Caco-2 (cell line): ENCODE results near the gene OTX2. TPM values are rescaled to one million over a fixed set of nuclear protein-coding genes. Genes with fewer than 3 reads are reported as not detected.

ENCODE experiments used
- BruUV-seq: library from RNA; stranded (reverse); fragments of 400-500 nt; replicated peaks from 2 replicates; lab custom pipeline; 2021; lab: Mats Ljungman, UMichigan
- CTCF ChIA-PET: fragments of 300-600 bp; sonication (Branson Sonifier 250); formaldehyde crosslinking; loops from one replicate; lab custom pipeline; 2022; ENCODE audit warnings: antibody characterized with exemption; lab: Charles Lee
- POLR2A ChIA-PET: fragments of 300-600 bp; sonication (Branson Sonifier 250); formaldehyde crosslinking; loops from one replicate; lab custom pipeline; 2022; ENCODE audit warnings: antibody characterized with exemption; lab: Charles Lee
- DNase-seq, 2 experiments: peaks; one replicate each; pipeline versions ENCODE4 v3.0.0 to v3.0.0-alpha.2; 2020 to 2022
- H3K27me3 ChIP-seq: replicated peaks from 2 replicates; pipeline ENCODE4 v1.6.0; 2011; ENCODE audit warnings: low read length; ENCODE audit not compliant: control insufficient read depth, insufficient read depth
- H3K36me3 ChIP-seq: 2 replicates; pipeline ENCODE4 v1.5.1; 2011; ENCODE audit warnings: low read length; ENCODE audit not compliant: control insufficient read depth, insufficient read depth
- H3K4me1 ChIP-seq: fragments of 250-450 bp; sonication (Bioruptor Pico); 2 replicates; pipeline ENCODE4 v1.5.1; 2020; ENCODE audit warnings: mild to moderate bottlenecking
- H3K4me3 ChIP-seq: 2 replicates; pipeline ENCODE4 v1.5.1; 2011; ENCODE audit warnings: low read depth, mild to moderate bottlenecking, control low read depth, low read length
- H3K9me3 ChIP-seq: fragments of 250-450 bp; sonication (Bioruptor Pico); 2 replicates; pipeline ENCODE4 v1.5.1; 2020; ENCODE audit warnings: mild to moderate bottlenecking, moderate library complexity
- H3K27ac Mint-ChIP-seq: one replicate; pipeline ENCODE4 v1.8.0; 2022; ENCODE audit warnings: mixed read lengths; ENCODE audit not compliant: unreplicated experiment
- H3K27me3 Mint-ChIP-seq: one replicate; pipeline ENCODE4 v1.8.0; 2022; ENCODE audit warnings: mixed read lengths; ENCODE audit not compliant: insufficient read depth, unreplicated experiment
- H3K36me3 Mint-ChIP-seq: one replicate; pipeline ENCODE4 v1.8.0; 2022; ENCODE audit warnings: mild to moderate bottlenecking, mixed read lengths; ENCODE audit not compliant: insufficient read depth, unreplicated experiment
- H3K4me1 Mint-ChIP-seq: one replicate; pipeline ENCODE4 v1.8.0; 2022; ENCODE audit warnings: low read depth, mixed read lengths; ENCODE audit not compliant: unreplicated experiment
- H3K4me3 Mint-ChIP-seq: one replicate; pipeline ENCODE4 v1.8.0; 2022; ENCODE audit warnings: mild to moderate bottlenecking, moderate library complexity, mixed read lengths; ENCODE audit not compliant: unreplicated experiment
- H3K9me3 Mint-ChIP-seq: one replicate; pipeline ENCODE4 v1.8.0; 2022; ENCODE audit warnings: mixed read lengths; ENCODE audit not compliant: unreplicated experiment
- CTCF ChIP-seq, 2 experiments: fragments of 200-600 bp in 1 of 2; IDR thresholded peaks; 1 replicate in 1 of 2; 2 replicates in 1 of 2; pipeline versions ENCODE4 v1.5.1 to v1.8.0; 2011 to 2022; ENCODE audit warnings: antibody characterized with exemption in 1 of 2, control low read depth in 1 of 2, inconsistent platforms in 1 of 2, low read depth in 1 of 2, low read length in 1 of 2, mild to moderate bottlenecking in 1 of 2, moderate library complexity in 1 of 2; ENCODE audit not compliant: insufficient read depth in 1 of 2, severe bottlenecking in 1 of 2, unreplicated experiment in 1 of 2
- intact Hi-C: fragments of 100-400 bp; cut with micrococcal nuclease; formaldehyde crosslinking; loops from one replicate; pipeline ENCODE4 v1.10.0; 2022; ENCODE audit not compliant: unreplicated experiment
- total RNA-seq: library from RNA; stranded (reverse); gene quantifications from 2 replicates; pipeline ENCODE4 v1.2.3, GENCODE V29; 2022

The OTX2 gene
- total RNA-seq, 1 experiment from 2014 or later, result not detected

GRCh38 chr14:56760164-56760914 lies 49.9 kb downstream of the OTX2 start:
- CTCF ChIA-PET, result no interaction called here
- Mint-ChIP-seq H3K4me1 (no peaks in the 10 kb centered on the region), H3K27me3 (peaks cover 2% of the 10 kb centered on the region)

DNA sequence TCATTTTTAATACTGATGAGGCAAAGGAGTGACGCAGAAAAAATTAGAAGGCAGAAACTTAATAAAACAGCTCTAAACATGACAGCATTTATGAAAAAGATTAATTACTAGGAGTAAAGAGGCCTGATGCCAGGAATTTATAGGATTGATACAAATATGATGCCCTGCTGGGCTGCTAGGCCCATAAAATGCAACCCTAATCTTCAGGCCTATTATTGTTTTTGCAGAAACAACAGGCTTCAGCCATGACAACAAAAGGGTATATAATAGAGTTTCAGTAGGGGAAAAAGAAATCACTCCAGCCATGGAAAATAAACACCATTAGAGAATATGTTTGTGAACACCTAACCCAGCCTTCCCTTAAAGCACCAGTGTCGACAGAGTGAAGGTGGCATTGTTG lies 50.6 kb downstream of the OTX2 start:
- intact Hi-C loops, result no loop called here
- POLR2A ChIA-PET, result no interaction called here
- CTCF ChIA-PET, result no interaction called here
- no peak for DNase-seq
- no peaks in the 10 kb centered on the region for H3K36me3 ChIP-seq
- peaks cover 7% of the 10 kb centered on the region for H3K4me1 Mint-ChIP-seq
- H3K9me3 ChIP-seq, result no peaks in the 10 kb centered on the region
- no peak overlapping the region for H3K4me3 ChIP-seq
- no peaks in the 10 kb centered on the region for H3K36me3 Mint-ChIP-seq
- no peak for TF ChIP-seq CTCF (IDR thresholded peaks at IDR 0.05; ENCODE audit: insufficient read depth in 1 of 2, low read depth in 1 of 2, low read length in 1 of 2, severe bottlenecking in 1 of 2, unreplicated experiment in 1 of 2)
- H3K9me3 Mint-ChIP-seq, result no peaks in the 10 kb centered on the region
- H3K27me3 ChIP-seq, result no peaks in the 10 kb centered on the region
- no peak overlapping the region for H3K4me3 Mint-ChIP-seq
- H3K27me3 Mint-ChIP-seq, result no peaks in the 10 kb centered on the region
- no peak overlapping the region for H3K27ac Mint-ChIP-seq
- H3K4me1 ChIP-seq, result no peaks in the 10 kb centered on the region
- no TSS peak for BruUV-seq

More at GRCh38 chr14:56760164-56760914, 49.9 kb downstream of the OTX2 start:
- H3K27me3 ChIP-seq, result no peaks in the 10 kb centered on the region
- no peak for TF ChIP-seq CTCF (IDR thresholded peaks at IDR 0.05; ENCODE audit: insufficient read depth in 1 of 2, low read depth in 1 of 2, low read length in 1 of 2, severe bottlenecking in 1 of 2, unreplicated experiment in 1 of 2)
- H3K27ac Mint-ChIP-seq, result no peak overlapping the region
- no peak for DNase-seq
- intact Hi-C loops, result no loop called here
- no peak overlapping the region for H3K4me3 ChIP-seq
- POLR2A ChIA-PET, result no interaction called here
- no peaks in the 10 kb centered on the region for H3K36me3 Mint-ChIP-seq
- BruUV-seq, result no TSS peak
- H3K9me3 Mint-ChIP-seq, result no peaks in the 10 kb centered on the region
- H3K4me3 Mint-ChIP-seq, result no peak overlapping the region
- H3K4me1 ChIP-seq, result no peaks in the 10 kb centered on the region
- no peaks in the 10 kb centered on the region for H3K36me3 ChIP-seq
- H3K9me3 ChIP-seq, result no peaks in the 10 kb centered on the region

GRCh38 chr14:56759094-56759493 lies 51.2 kb downstream of the OTX2 start:
- Histone ChIP-seq H3K4me3 (no peak overlapping the region), H3K4me1 (no peaks in the 10 kb centered on the region), H3K9me3 (no peaks in the 10 kb centered on the region), H3K27me3 (no peaks in the 10 kb centered on the region), H3K36me3 (no peaks in the 10 kb centered on the region)
- Mint-ChIP-seq H3K27ac (no peak overlapping the region), H3K27me3 (no peaks in the 10 kb centered on the region), H3K9me3 (no peaks in the 10 kb centered on the region), H3K36me3 (no peaks in the 10 kb centered on the region), H3K4me1 (peaks cover 7% of the 10 kb centered on the region), H3K4me3 (no peak overlapping the region)
- no TSS peak for BruUV-seq
- no peak for TF ChIP-seq CTCF (IDR thresholded peaks at IDR 0.05; ENCODE audit: insufficient read depth in 1 of 2, low read depth in 1 of 2, low read length in 1 of 2, severe bottlenecking in 1 of 2, unreplicated experiment in 1 of 2)
- POLR2A ChIA-PET, result no interaction called here
- intact Hi-C loops, result no loop called here
- CTCF ChIA-PET, result no interaction called here
- DNase-seq, result no peak
